Thoracic aorta (tissue), 2 donors: ENCODE results near the gene SYTL3. TPM values are rescaled to one million over a fixed set of nuclear protein-coding genes. Genes with fewer than 3 reads are reported as not detected.
"Not testable (repeated sequence)": the region's sequence is repeated elsewhere in the genome, so short reads cannot be mapped to it uniquely, and the experiment has no call there.

Experiments
- ATAC-seq: fragments of 150-250 bp; one replicate; pipeline ENCODE4 v1.8.0; 2017; ENCODE audit warnings: low read depth; ENCODE audit not compliant: insufficient number of reproducible peaks, low FRiP score
- DNase-seq: peaks from one replicate; pipeline ENCODE4 v3.0.0-alpha.2; 2020; ENCODE audit warnings: low spot score
- H3K27ac ChIP-seq, 2 donors: fragments of 200-600 bp; sonication (generic); 1 replicate in 1 of 2; 2 replicates in 1 of 2; pipeline ENCODE4 v1.5.1; 2016; ENCODE audit warnings: mild to moderate bottlenecking in 2 of 2, moderate library complexity in 2 of 2
- H3K27me3 ChIP-seq: fragments of 200-600 bp; sonication (generic); replicated peaks from 2 replicates; pipeline ENCODE4 v1.6.0; 2016; ENCODE audit warnings: mild to moderate bottlenecking; ENCODE audit not compliant: insufficient read depth
- H3K36me3 ChIP-seq: fragments of 200-600 bp; sonication (generic); one replicate; pipeline ENCODE4 v1.5.1; 2016
- H3K4me1 ChIP-seq, 2 donors: fragments of 200-600 bp; sonication (generic); 1 replicate in 1 of 2; 2 replicates in 1 of 2; pipeline versions ENCODE4 v1.5.1 to v1.6.0; 2016; ENCODE audit warnings: low read depth in 2 of 2, mild to moderate bottlenecking in 1 of 2; ENCODE audit not compliant: control insufficient read depth in 1 of 2
- H3K4me3 ChIP-seq: fragments of 200-600 bp; sonication (generic); 2 replicates; pipeline ENCODE4 v1.5.1; 2016; ENCODE audit warnings: mild to moderate bottlenecking
- H3K9me3 ChIP-seq: fragments of 200-600 bp; sonication (generic); 2 replicates; pipeline ENCODE4 v1.5.1; 2016
- CTCF ChIP-seq: fragments of 200-600 bp; sonication (generic); IDR thresholded peaks from one replicate; pipeline ENCODE4 v1.5.1; 2019; ENCODE audit warnings: antibody characterized with exemption
- total RNA-seq, 2 donors: library from RNA; depleted of rRNA; stranded (reverse); fragments of >200 nt; gene quantifications; one replicate each; pipeline versions ENCODE4 v1.1.0 to v1.2.3, GENCODE V29; 2016

The SYTL3 gene
- total RNA-seq, 2 donors from 2014 or later = 7.1 to 9.6 TPM

- H3K36me3 ChIP-seq = no peaks in the 10 kb centered on the region
- H3K4me3 ChIP-seq = peak overlapping the region; percentile 98
- H3K27me3 ChIP-seq = no peaks in the 10 kb centered on the region
- H3K4me1 ChIP-seq = peaks cover 19 to 48% of the 10 kb centered on the region in 2 donors
- DNase-seq (no peak), ATAC-seq (no peak)
- H3K27ac ChIP-seq = peak overlapping the region; percentile 96
- TF ChIP-seq CTCF = no peak
- no peaks in the 10 kb centered on the region for H3K9me3 ChIP-seq
These were observed 4.5 kb upstream of the SYTL3 start for GRCh38 chr6:158645064-158646022.

- Histone ChIP-seq H3K36me3 (no peaks in the 10 kb centered on the region), H3K4me1 (peaks cover 16 to 45% of the 10 kb centered on the region in 2 donors), H3K27me3 (no peaks in the 10 kb centered on the region), H3K4me3 (no peak overlapping the region), H3K27ac (no peak overlapping the region), H3K9me3 (no peaks in the 10 kb centered on the region)
- ATAC-seq (no peak), DNase-seq (no peak)
- TF ChIP-seq CTCF = no peak
These were observed 3.6 kb upstream of the SYTL3 start for GRCh38 chr6:158646023-158646910.

DNA sequence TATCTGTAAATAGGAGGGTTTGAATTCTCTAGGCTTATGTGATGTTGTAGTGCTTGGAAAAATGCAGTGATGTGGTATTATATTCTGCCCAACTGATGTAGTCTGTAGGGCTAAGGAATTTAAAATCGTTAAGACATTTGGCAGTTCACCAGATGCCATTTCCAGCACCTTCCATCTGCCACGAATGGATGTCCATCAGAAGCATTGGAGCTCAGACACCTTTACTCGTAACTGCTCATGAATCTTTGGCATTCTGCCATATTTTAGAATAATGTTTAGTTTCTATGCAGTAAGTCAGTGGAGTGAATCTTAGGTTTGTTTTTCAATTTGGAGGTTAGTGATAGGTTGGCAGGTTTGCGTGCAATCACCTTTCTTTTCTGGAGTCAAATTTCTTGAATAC is 2.4 kb upstream of the SYTL3 start:
- Histone ChIP-seq H3K27ac (no peak overlapping the region), H3K9me3 (no peaks in the 10 kb centered on the region), H3K4me3 (no peak overlapping the region), H3K36me3 (no peaks in the 10 kb centered on the region), H3K27me3 (no peaks in the 10 kb centered on the region), H3K4me1 (peaks cover 9 to 33% of the 10 kb centered on the region in 2 donors)
- no peak for DNase-seq
- no peak for TF ChIP-seq CTCF
- ATAC-seq = no peak

DNA sequence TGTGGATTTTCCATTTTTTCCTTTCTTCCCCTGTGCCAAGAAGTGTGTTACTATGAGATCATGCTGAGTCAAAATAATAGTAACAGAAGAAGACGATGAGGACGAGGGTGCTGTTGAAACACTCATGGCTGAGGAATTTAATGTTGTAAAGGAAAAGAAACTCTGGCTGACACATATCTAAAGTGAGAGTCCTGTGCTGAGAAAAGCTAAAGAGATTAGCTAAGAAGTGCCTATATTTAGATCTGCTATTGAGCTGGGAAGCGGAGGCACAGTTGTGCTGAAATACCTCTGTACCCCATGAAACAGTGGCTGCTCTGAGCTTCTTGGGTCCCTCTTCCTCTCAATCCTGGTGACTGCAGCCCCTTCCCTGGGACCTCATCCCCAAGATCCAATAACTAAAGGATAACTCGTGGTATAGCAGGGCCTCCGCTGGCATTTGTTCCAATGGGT is 1.1 kb upstream of the SYTL3 start:
- Histone ChIP-seq H3K4me1 (peaks cover 0 to 22% of the 10 kb centered on the region in 2 donors), H3K27ac (peak overlapping the region; percentile 21 to 58), H3K9me3 (no peaks in the 10 kb centered on the region), H3K36me3 (no peaks in the 10 kb centered on the region), H3K4me3 (no peak overlapping the region), H3K27me3 (no peaks in the 10 kb centered on the region)
- DNase-seq (no peak), ATAC-seq (no peak)
- no peak for TF ChIP-seq CTCF

- H3K27ac ChIP-seq, ATAC-seq, H3K36me3 ChIP-seq, H3K27me3 ChIP-seq, DNase-seq, H3K9me3 ChIP-seq, H3K4me3 ChIP-seq: not testable (repeated sequence)
- peaks cover 0 to 30% of the 10 kb centered on the region in 2 donors for H3K4me1 ChIP-seq
These were observed 2.3 kb downstream of the SYTL3 start for GRCh38 chr6:158651981-158652737.
